ENCODE measurements around the gene RALGPS1. TPM values are rescaled to one million over a fixed set of nuclear protein-coding genes. Genes with fewer than 3 reads are reported as not detected.

Gene RALGPS1
- total and polyA plus RNA-seq, 2 of the 8 experiments (the other 6 are each of a cell fraction or from before 2014, with no cell fraction given): 20.0 to 23.5 TPM

DNA sequence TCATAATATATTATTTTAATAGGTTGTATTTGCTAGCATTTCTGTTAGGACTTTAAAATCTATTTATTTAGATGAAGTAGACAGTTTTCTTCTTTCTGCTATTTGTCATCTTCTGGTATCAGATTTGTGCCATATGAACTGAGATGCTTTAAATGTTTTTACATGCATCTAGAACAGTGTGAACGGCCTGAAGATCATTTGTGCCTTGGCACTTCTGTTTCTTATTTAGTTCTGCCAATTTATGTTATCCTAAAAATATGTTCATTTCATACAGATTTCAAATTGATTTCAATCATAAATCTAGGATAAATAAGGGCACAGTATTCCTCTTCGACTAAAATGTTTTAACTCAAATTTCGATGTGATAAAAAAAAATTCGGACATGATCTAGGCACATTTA, 38.1 kb upstream of the RALGPS1 start:
- H3K14ac ChIP-seq (ENCODE audit: insufficient read length): no peak overlapping the region
- no peak overlapping the region for H3K4me3 ChIP-seq (ENCODE audit: extremely low read depth in 1 of 4, insufficient read depth in 2 of 4, low read depth in 3 of 4, low read length in 4 of 4)
- H4K8ac ChIP-seq (ENCODE audit: extremely low read depth, insufficient read depth, low read length): no peak overlapping the region
- H3K36me3 ChIP-seq (ENCODE audit: control insufficient read depth in 2 of 4, insufficient read depth in 4 of 4, low read length in 3 of 4): peaks cover 4 to 19% (median 15%) of the 10 kb centered on the region in 4 experiments; a peak in 5 of 8 replicates
- H3K4me2 ChIP-seq (ENCODE audit: insufficient read depth in 1 of 2, low read depth in 2 of 2, low read length in 2 of 2): no peak overlapping the region
- WGBS, 2 experiments (ENCODE audit: extremely low coverage in 1 of 2, insufficient coverage in 1 of 2, insufficient read length in 1 of 2, insufficient replicate concordance in 2 of 2, low coverage in 1 of 2, low lambda C conversion rate in 2 of 2, missing lambda C conversion rate in 1 of 2): 89% methylated on average over 4 of the region's 4 CpGs; no CpG with 5 or more reads in 1 of the 2 experiments
- H3K27me3 ChIP-seq (replicated peaks in 1 of 4; ENCODE audit: control insufficient read depth in 3 of 4, extremely low read depth in 1 of 4, insufficient read depth in 3 of 4, low read length in 3 of 4): no peaks in the 10 kb centered on the region
- no peak overlapping the region for H4K91ac ChIP-seq (replicated peaks; ENCODE audit: insufficient read length, low read length)
- H4K5ac ChIP-seq (ENCODE audit: insufficient read length, low read depth, low read length): no peak overlapping the region
- ChIA-PET CTCF (ENCODE audit: partially characterized antibody) (interaction anchor here (1.5 kb wide), 1 partner anchor 16 kb away, joined by 3 read pairs; no protein-coding TSS in a partner anchor), POLR2A (ENCODE audit: partially characterized antibody) (interaction anchor here (1.1 kb wide), 1 partner anchor 8 kb away, joined by 3 read pairs; no protein-coding TSS in a partner anchor)
- H3K9ac ChIP-seq (replicated peaks in 1 of 4; ENCODE audit: extremely low read depth in 1 of 4, low read depth in 3 of 4, low read length in 3 of 4): no peak overlapping the region
- no peak overlapping the region for H3K27ac ChIP-seq (ENCODE audit: low read depth, low read length)
- H2BK15ac ChIP-seq (ENCODE audit: low read length): no peak overlapping the region
- H3K79me1 ChIP-seq (ENCODE audit: low read depth, low read length): peaks cover 4% of the 10 kb centered on the region
- H3K23ac ChIP-seq (ENCODE audit: insufficient read length): no peak overlapping the region
- no peaks in the 10 kb centered on the region for H3K23me2 ChIP-seq (ENCODE audit: low read depth, low read length)
- H2BK120ac ChIP-seq (replicated peaks; ENCODE audit: low read depth, low read length): no peak overlapping the region
- no peak overlapping the region for H3K4ac ChIP-seq (replicated peaks; ENCODE audit: insufficient read length, low read depth, low read length)
- no peak overlapping the region for H2BK20ac ChIP-seq (ENCODE audit: low read length)
- TF ChIP-seq EGR1 (IDR thresholded peaks at IDR 0.05; ENCODE audit: borderline replicate concordance, low read depth, low read length) (no peak), CHD1 (IDR thresholded peaks at IDR 0.05; ENCODE audit: low read depth, low read length) (no peak), RAD21 (IDR thresholded peaks at IDR 0.05 in 1 of 2, conservative IDR thresholded peaks at IDR 0.05 in 1 of 2; ENCODE audit: low read depth in 2 of 2, low read length in 2 of 2) (no peak), SUZ12 (IDR thresholded peaks at IDR 0.05; ENCODE audit: low read length) (no peak), BACH1 (IDR thresholded peaks at IDR 0.05; ENCODE audit: low read length) (no peak), TEAD4 (IDR thresholded peaks at IDR 0.05; ENCODE audit: low read depth, low read length) (no peak), CEBPB (IDR thresholded peaks at IDR 0.05; ENCODE audit: low read depth, low read length) (no peak), YY1 (IDR thresholded peaks at IDR 0.05; ENCODE audit: low read depth, low read length) (no peak), GABPA (IDR thresholded peaks at IDR 0.05; ENCODE audit: borderline replicate concordance, insufficient read depth, low read length) (no peak), BRCA1 (IDR thresholded peaks at IDR 0.05; ENCODE audit: low read depth, low read length) (no peak)
- H3K18ac ChIP-seq (ENCODE audit: extremely low read depth, low read length): no peak overlapping the region
- H3K4me1 ChIP-seq (replicated peaks in 1 of 4; ENCODE audit: control insufficient read depth in 3 of 4, insufficient read depth in 4 of 4, low read length in 3 of 4): no peaks in the 10 kb centered on the region; a peak in 1 of 7 replicates
- no peak overlapping the region for H3K56ac ChIP-seq (replicated peaks; ENCODE audit: insufficient read length, low read depth, low read length)
- H4K20me1 ChIP-seq (replicated peaks in 1 of 2; ENCODE audit: control insufficient read depth in 1 of 2, insufficient read depth in 2 of 2, low read length in 2 of 2): peaks cover 4 to 8% of the 10 kb centered on the region in 2 experiments
- DNase-seq (ENCODE audit: low read depth in 1 of 2, low spot score in 2 of 2) (no peak), FAIRE-seq (no peak)
- peaks cover 0 to 39% of the 10 kb centered on the region in 2 experiments; a peak in 2 of 4 replicates for H3K79me2 ChIP-seq (ENCODE audit: control insufficient read depth in 1 of 2, insufficient read depth in 2 of 2, low read length in 2 of 2)
- no peak overlapping the region for H2BK12ac ChIP-seq (ENCODE audit: low read depth, low read length)
- H2BK5ac ChIP-seq (ENCODE audit: low read depth, low read length): no peak overlapping the region
- no peaks in the 10 kb centered on the region for H3K9me3 ChIP-seq (ENCODE audit: insufficient read depth in 2 of 2, low read depth in 1 of 2, low read length in 1 of 2)
- H2AK5ac ChIP-seq (ENCODE audit: low read depth, low read length): no peak overlapping the region
- no peak overlapping the region for H2AFZ ChIP-seq (ENCODE audit: low read length)

Data from H1 (cell line).